Astrocyte of the cerebellum (primary cell): ENCODE measurements around the gene CAMTA1.

Source experiments
- DNase-seq: peaks from one replicate; pipeline ENCODE4 v3.0.0-alpha.2; 2011; ENCODE audit warnings: low read depth
- H3K4me3 ChIP-seq: 2 replicates; pipeline ENCODE4 v1.5.1; 2011; ENCODE audit warnings: mild to moderate bottlenecking, low read depth, low read length, moderate library complexity
- in situ Hi-C: cut with HindIII; loops from 2 replicates; pipeline ENCODE4 v1.10.0; 2017; ENCODE audit warnings: low sequenced_read_pairs
- TF ChIP-seq, protein P1 (sequence below): IDR thresholded peaks from 2 replicates; pipeline ENCODE4 v1.5.1; 2012; ENCODE audit warnings: low read length, low read depth, moderate library complexity, mild to moderate bottlenecking; ENCODE audit errors: missing control alignments

CAMTA1 gene

DNA sequence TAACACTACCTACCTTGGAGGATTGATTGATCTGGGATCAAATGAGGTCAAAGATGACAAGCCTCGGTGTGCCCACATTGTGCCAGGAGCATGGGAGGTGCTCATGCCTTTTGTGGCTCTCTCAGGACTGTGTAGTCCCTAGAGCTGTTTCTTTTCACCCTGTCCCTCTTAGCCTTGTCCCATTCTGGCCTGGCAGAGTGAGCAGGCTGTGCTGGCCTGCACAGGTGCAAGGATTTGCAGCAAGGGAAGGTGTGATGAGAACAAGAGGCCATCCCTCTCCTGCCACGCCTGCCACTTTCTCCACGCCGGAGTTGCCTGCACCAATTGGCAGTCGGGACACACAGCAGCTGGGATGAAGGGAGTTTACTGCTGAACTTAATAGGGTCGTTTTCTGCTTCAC lies 575.3 kb downstream of the CAMTA1 start:
- H3K4me3 ChIP-seq: no peak overlapping the region
- in situ Hi-C loops: no loop called here
- DNase-seq: no peak
- TF ChIP-seq, protein P1, sequence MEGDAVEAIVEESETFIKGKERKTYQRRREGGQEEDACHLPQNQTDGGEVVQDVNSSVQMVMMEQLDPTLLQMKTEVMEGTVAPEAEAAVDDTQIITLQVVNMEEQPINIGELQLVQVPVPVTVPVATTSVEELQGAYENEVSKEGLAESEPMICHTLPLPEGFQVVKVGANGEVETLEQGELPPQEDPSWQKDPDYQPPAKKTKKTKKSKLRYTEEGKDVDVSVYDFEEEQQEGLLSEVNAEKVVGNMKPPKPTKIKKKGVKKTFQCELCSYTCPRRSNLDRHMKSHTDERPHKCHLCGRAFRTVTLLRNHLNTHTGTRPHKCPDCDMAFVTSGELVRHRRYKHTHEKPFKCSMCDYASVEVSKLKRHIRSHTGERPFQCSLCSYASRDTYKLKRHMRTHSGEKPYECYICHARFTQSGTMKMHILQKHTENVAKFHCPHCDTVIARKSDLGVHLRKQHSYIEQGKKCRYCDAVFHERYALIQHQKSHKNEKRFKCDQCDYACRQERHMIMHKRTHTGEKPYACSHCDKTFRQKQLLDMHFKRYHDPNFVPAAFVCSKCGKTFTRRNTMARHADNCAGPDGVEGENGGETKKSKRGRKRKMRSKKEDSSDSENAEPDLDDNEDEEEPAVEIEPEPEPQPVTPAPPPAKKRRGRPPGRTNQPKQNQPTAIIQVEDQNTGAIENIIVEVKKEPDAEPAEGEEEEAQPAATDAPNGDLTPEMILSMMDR: no peak

DNA sequence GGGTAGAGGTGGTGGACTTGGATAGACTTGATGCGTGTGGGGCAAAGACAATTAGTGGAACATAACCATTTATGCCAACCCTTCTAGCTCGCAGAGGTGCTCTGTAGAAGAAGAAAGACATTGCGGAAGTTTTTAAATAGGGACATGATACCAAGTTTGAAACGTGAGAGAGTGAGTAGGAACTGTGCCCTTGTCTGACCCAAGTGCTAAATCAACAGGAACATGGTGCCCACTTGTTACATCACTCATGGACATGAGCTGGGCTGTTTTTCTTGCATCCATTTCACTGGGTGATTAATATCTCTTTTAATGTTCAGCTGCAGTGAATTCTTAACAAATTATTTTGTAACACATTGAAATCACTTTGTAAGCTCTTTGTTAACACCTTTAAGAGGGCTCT lies 577.7 kb downstream of the CAMTA1 start:
- TF ChIP-seq, protein P1: no peak
- H3K4me3 ChIP-seq: no peak overlapping the region
- in situ Hi-C loops: no loop called here
- no peak for DNase-seq

DNA sequence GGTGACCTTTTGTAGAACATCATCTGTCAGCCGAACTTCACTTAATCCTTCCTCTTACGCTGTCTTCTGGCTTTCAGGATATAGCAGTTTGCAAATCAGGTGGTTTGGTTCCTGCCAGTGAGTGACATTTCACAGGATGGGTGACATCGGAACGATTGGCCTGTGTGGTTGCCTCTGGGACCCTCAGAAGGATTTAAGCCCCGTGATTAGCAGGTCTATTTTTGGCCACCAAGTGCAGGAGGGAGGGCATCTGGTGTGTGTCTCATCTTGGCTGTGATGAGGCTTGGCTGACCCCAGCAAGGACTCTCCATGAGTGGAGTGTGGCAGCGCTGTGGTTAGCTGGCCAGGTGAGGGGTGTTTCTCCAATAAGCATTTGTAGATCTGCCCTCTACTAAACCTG lies 578.2 kb downstream of the CAMTA1 start:
- in situ Hi-C loops: no loop called here
- no peak for DNase-seq
- TF ChIP-seq, protein P1: no peak
- no peak overlapping the region for H3K4me3 ChIP-seq

DNA sequence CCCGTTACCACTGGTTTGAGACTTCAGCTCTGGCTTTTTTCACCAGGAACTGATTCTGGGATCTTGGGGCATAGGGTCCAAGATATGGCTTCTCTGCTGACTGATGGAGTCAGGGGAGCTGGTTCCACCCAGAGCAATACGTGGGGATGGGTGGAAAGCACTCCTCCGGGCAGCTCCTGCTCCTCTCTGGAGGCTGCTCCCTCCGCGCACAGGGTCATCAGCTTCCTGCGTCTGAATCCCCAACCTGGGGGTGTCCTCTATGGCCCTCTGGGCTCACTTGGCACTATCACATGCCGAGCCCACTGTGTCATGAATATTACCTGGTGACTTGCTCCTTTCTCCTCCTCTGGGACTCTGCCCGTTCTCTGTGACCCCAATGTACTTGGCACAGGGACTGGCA lies 580.5 kb downstream of the CAMTA1 start:
- TF ChIP-seq, protein P1: no peak
- in situ Hi-C loops: no loop called here
- DNase-seq: no peak
- no peak overlapping the region for H3K4me3 ChIP-seq

DNA sequence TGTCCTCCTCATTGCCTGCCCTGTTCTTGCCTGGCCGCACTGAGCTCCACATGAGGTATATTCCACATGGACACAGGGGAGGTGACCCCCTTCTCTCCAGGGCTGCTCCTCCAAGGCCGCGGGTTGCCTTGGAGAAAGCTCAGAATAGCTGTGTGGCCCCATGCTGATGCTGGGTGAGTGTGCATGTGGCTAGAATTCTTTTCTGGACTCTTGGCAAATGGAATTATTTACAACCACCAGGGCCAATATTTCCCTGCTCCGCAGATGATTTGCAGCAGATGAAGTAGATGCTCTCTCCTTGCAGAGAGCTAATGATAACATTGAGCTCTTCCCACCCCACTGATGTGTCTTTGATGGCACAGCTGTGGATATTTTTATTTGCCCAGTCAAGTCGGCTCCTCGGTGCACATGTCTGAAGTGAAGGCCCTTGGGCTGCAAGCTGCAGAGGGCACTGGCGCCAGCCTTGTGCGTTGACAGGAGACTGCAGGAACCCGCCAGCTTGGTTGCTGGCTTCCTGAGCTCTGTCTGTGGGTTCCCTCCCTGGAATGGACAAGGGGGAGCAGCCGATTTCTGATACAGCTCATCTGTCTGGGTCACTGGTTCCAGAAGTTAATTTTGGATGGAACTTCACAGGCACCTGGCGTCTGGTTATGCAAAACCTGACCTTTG lies 581.2 kb downstream of the CAMTA1 start:
- H3K4me3 ChIP-seq: no peak overlapping the region
- in situ Hi-C loops: no loop called here
- TF ChIP-seq, protein P1: no peak
- peak; percentile 49 for DNase-seq

DNA sequence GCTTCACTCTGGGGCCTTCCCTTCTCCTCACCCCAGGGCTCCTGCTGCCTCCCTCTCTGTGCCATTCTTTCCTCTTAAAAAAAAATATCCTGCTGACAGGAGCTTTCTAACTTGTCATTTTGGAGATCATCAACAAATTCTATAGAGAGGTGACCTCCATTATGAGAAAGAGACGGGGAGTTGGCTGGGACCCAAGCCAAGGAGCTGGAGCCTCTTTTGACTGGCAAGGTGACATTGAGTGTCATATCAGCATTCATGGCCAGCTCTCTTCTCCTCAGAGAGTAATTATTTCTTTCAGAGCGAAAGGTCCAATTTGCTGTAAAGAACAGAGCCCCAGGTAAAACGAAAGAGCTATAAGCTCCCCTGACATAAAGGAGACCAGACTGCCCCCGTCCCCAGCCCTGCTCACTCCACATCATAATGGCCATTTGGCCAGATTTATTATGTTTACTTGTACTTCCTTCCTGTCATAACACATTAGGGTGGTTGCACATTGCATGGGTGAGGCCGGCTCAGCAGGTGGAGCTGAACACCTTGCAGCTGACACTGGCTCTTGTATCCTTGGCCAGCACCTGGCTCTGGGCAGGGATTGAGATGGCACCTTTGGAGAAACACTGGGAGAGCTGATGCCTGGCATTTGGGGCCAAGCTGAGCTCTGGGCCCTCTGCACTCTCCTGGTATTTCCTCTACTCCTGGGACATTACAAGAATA lies 581.9 kb downstream of the CAMTA1 start:
- in situ Hi-C loops: no loop called here
- H3K4me3 ChIP-seq: no peak overlapping the region
- DNase-seq: no peak
- TF ChIP-seq, protein P1: no peak
